GM12878 (cell line): ENCODE data around the gene TOLLIP. TPM values are rescaled to one million over a fixed set of nuclear protein-coding genes. Genes with fewer than 3 reads are reported as not detected.

Experiments
- ATAC-seq: fragments of 200-7000 bp; cut with Tn5 transposase; 3 replicates; pipeline ENCODE4 v1.9.1; 2020; ENCODE audit warnings: mild to moderate bottlenecking, moderate library complexity
- BruUV-seq: library from RNA; stranded (reverse); fragments of 400-500 nt; replicated peaks from 2 replicates; lab custom pipeline; 2021; lab: Mats Ljungman, UMichigan
- CTCF ChIA-PET: fragments of 300-600 bp; sonication (Branson Sonifier 250); formaldehyde crosslinking; extraction: SDS; loops from one replicate; lab custom pipeline; 2021; ENCODE audit warnings: inconsistent platforms; lab: Yijun Ruan, JAX
- POLR2A ChIA-PET: fragments of 350-600 bp; formaldehyde crosslinking; extraction: SDS; loops from one replicate; lab custom pipeline; 2021; ENCODE audit warnings: inconsistent platforms; lab: Charles Lee
- RAD21 ChIA-PET: fragments of 300-600 bp; sonication (Branson Sonifier 250); formaldehyde crosslinking; loops from one replicate; lab custom pipeline; 2023; ENCODE audit warnings: antibody characterized with exemption; ENCODE audit not compliant: unreplicated experiment; lab: Charles Lee
- SMC1A ChIA-PET: fragments of 300-600 bp; sonication (Branson Sonifier 250); formaldehyde crosslinking; loops from one replicate; lab custom pipeline; 2023; ENCODE audit not compliant: unreplicated experiment, uncharacterized antibody; lab: Charles Lee
- DNase-seq: peaks from one replicate; pipeline ENCODE4 v3.0.0-alpha.2; 2011; ENCODE audit warnings: low read depth, low spot score
- FAIRE-seq: peaks from 3 replicates; lab custom pipeline; 2011; peaks lifted over from hg19 to GRCh38; lab: Jason Lieb, UNC
- H2AFZ ChIP-seq: 2 replicates; pipeline ENCODE4 v1.6.0; 2011; ENCODE audit warnings: low read depth, low read length, control low read depth; ENCODE audit not compliant: control insufficient read depth
- H3K27ac ChIP-seq: 2 replicates; pipeline ENCODE4 v1.5.1; 2011; ENCODE audit warnings: control low read depth; ENCODE audit not compliant: control insufficient read depth, insufficient read depth
- H3K27me3 ChIP-seq, 2 experiments: replicated peaks in 1 of 2; 2 replicates each; pipeline versions ENCODE4 v1.6.0 to v1.6.1; 2011; ENCODE audit warnings: low read length in 1 of 2; ENCODE audit not compliant: control insufficient read depth in 2 of 2, insufficient read depth in 2 of 2
- H3K36me3 ChIP-seq, 2 experiments: 2 replicates each; pipeline ENCODE4 v1.5.1; 2011; ENCODE audit warnings: low read length in 1 of 2; ENCODE audit not compliant: control insufficient read depth in 2 of 2, insufficient read depth in 2 of 2
- H3K4me1 ChIP-seq: 2 replicates; pipeline ENCODE4 v1.6.1; 2011; ENCODE audit warnings: mild to moderate bottlenecking, low read length, moderate library complexity, mixed read lengths; ENCODE audit not compliant: control insufficient read depth, insufficient read depth
- H3K4me2 ChIP-seq: 2 replicates; pipeline ENCODE4 v1.6.0; 2011; ENCODE audit warnings: control low read depth; ENCODE audit not compliant: control insufficient read depth, insufficient read depth
- H3K4me3 ChIP-seq: fragments of 200-600 bp; sonication (generic); 2 replicates; pipeline ENCODE4 v1.5.1; 2016
- H3K79me2 ChIP-seq: 2 replicates; pipeline ENCODE4 v1.6.0; 2011; ENCODE audit warnings: low read length; ENCODE audit not compliant: control insufficient read depth, insufficient read depth
- H3K9ac ChIP-seq: 2 replicates; pipeline ENCODE4 v1.8.0; 2011; ENCODE audit warnings: low read length, control low read depth, mixed read lengths; ENCODE audit not compliant: control insufficient read depth, insufficient read depth
- H3K9me3 ChIP-seq: replicated peaks from 3 replicates; pipeline ENCODE4 v1.5.1; 2011; ENCODE audit warnings: mild to moderate bottlenecking, low read length; ENCODE audit not compliant: control insufficient read depth, insufficient read depth
- H4K20me1 ChIP-seq: 2 replicates; pipeline ENCODE4 v1.6.0; 2011; ENCODE audit not compliant: control insufficient read depth, insufficient read depth
- ATF2 ChIP-seq: IDR thresholded peaks from 2 replicates; pipeline ENCODE4 v1.6.1; 2012; ENCODE audit warnings: low read length, inconsistent platforms
- ATF3 ChIP-seq: IDR thresholded peaks from 2 replicates; pipeline ENCODE4 v1.6.1; 2011; ENCODE audit warnings: low read depth, mild to moderate bottlenecking, low read length, moderate library complexity, borderline replicate concordance; ENCODE audit errors: extremely low read depth
- HCFC1 ChIP-seq: fragments of 150-350 bp; IDR thresholded peaks from 2 replicates; pipeline ENCODE4 v1.6.1; 2014; ENCODE audit warnings: low read length
- LARP7 ChIP-seq: fragments of 450-650 bp; IDR thresholded peaks from 2 replicates; pipeline ENCODE4 v1.6.1; 2017; ENCODE audit warnings: mild to moderate bottlenecking
- MTA3 ChIP-seq: IDR thresholded peaks from 2 replicates; pipeline ENCODE4 v1.6.1; 2012; ENCODE audit warnings: low read length, inconsistent platforms, borderline replicate concordance
- MYB ChIP-seq: fragments of 150-350 bp; IDR thresholded peaks from 2 replicates; pipeline ENCODE4 v1.6.1; 2014; ENCODE audit warnings: mild to moderate bottlenecking, low read depth, low read length, borderline replicate concordance
- NR2C2 ChIP-seq: IDR thresholded peaks from 2 replicates; pipeline ENCODE4 v1.6.1; 2011; ENCODE audit warnings: borderline replicate concordance, low read depth; ENCODE audit not compliant: control insufficient read depth, insufficient read length
- NR2F1 ChIP-seq: fragments of 450-650 bp; conservative IDR thresholded peaks from 2 replicates; pipeline ENCODE4 v1.6.1; 2017; ENCODE audit warnings: mild to moderate bottlenecking
- POLR2A ChIP-seq: IDR thresholded peaks from 2 replicates; pipeline ENCODE4 v1.6.1; 2011; ENCODE audit warnings: low read depth, mild to moderate bottlenecking, low read length
- RAD21 ChIP-seq: IDR thresholded peaks from 2 replicates; pipeline ENCODE4 v1.6.1; 2011; ENCODE audit warnings: mild to moderate bottlenecking, low read depth, low read length, moderate library complexity; ENCODE audit not compliant: insufficient read depth
- SUZ12 ChIP-seq: fragments of 200-600 bp; sonication (generic); IDR thresholded peaks from one replicate; pipeline ENCODE4 v1.6.1; 2018; ENCODE audit warnings: antibody characterized with exemption, mild to moderate bottlenecking; ENCODE audit not compliant: unreplicated experiment
- TAF1 ChIP-seq: IDR thresholded peaks from 2 replicates; pipeline ENCODE4 v1.6.1; 2011; ENCODE audit warnings: mild to moderate bottlenecking, low read depth, low read length, borderline replicate concordance
- ZNF24 ChIP-seq: fragments of 450-650 bp; IDR thresholded peaks from 2 replicates; pipeline ENCODE4 v1.6.1; 2017; ENCODE audit warnings: antibody characterized with exemption, mild to moderate bottlenecking
- ZZZ3 ChIP-seq: IDR thresholded peaks from 2 replicates; pipeline ENCODE4 v1.6.1; 2011; ENCODE audit warnings: low read depth; ENCODE audit not compliant: control insufficient read depth, insufficient read length
- WGBS: methylation state at CpG from one replicate; pipeline ENCODE4 v1.1.6; 2016; ENCODE audit warnings: low lambda C conversion rate; ENCODE audit not compliant: insufficient replicate concordance, insufficient coverage; ENCODE audit errors: missing lambda C conversion rate; 5-methylcytosine and 5-hydroxymethylcytosine counted together
- in situ Hi-C: fragments of 300-500 bp; cut with MboI; formaldehyde crosslinking; loops from 9 replicates; pipeline ENCODE4 v1.14.3; 2018; ENCODE audit warnings: mixed read lengths
- intact Hi-C: fragments of 100-400 bp; cut with micrococcal nuclease; formaldehyde crosslinking; loops from one replicate; pipeline ENCODE4 v1.14.2; 2022; ENCODE audit not compliant: unreplicated experiment
- polyA plus RNA-seq, 11 experiments: library from polyadenylated mRNA; depleted of rRNA in 4 of 11; unstranded in 6 of 11; stranded (reverse) in 5 of 11; fragments of >200 nt; fragmentation: Nextera tagmentation in 4 of 11; fragmentation: Illumina TruSeq in 1 of 11; extraction: Ambion mirVana in 4 of 11; extraction: Trizol in 1 of 11; gene quantifications; 1 replicate in 1 of 11; 2 replicates in 10 of 11; pipeline versions ENCODE4 v1.2.1 to v1.2.3, GENCODE V29; 2011 to 2016; ENCODE audit warnings: inconsistent platforms in 2 of 11, missing spikeins in 2 of 11, low read depth in 1 of 11
- total RNA-seq, 4 experiments: library from RNA; depleted of rRNA in 3 of 4; stranded (reverse); fragments of >200 nt in 3 of 4; fragmentation: Illumina TruSeq in 1 of 4; extraction: Trizol in 1 of 4; gene quantifications; 2 replicates each; pipeline versions ENCODE4 v1.2.1 to v1.2.3, GENCODE V29; 2013 to 2021

TOLLIP gene
- total and polyA plus RNA-seq, 10 of the 15 experiments (the other 5 are each of a cell fraction or from before 2014, with no cell fraction given): 0.47 to 39.5 (median 21.6) TPM

GRCh38 chr11:1349327-1350041 lies 40.1 kb upstream of the TOLLIP start:
- no peak for TF ChIP-seq LARP7
- no peak for TF ChIP-seq HCFC1
- TF ChIP-seq ATF3: no peak
- no peak for TF ChIP-seq NR2F1
- TF ChIP-seq RAD21: no peak
- TF ChIP-seq ZZZ3: no peak
- TF ChIP-seq SUZ12: no peak
- TF ChIP-seq ATF2: no peak
- TF ChIP-seq POLR2A: no peak
- TF ChIP-seq NR2C2: no peak
- TF ChIP-seq ZNF24: no peak
- TF ChIP-seq MYB: no peak
- TF ChIP-seq MTA3: no peak
- no peak for TF ChIP-seq TAF1
- DNase-seq (no peak), FAIRE-seq (no peak), ATAC-seq (no peak)
- POLR2A ChIA-PET: no interaction called here
- intact Hi-C loops: no loop called here
- Histone ChIP-seq H3K36me3 (no peaks in the 10 kb centered on the region), H2AFZ (no peak overlapping the region), H3K4me2 (no peak overlapping the region), H3K27ac (no peak overlapping the region), H3K27me3 (no peaks in the 10 kb centered on the region), H3K9me3 (no peaks in the 10 kb centered on the region), H3K4me3 (no peak overlapping the region), H4K20me1 (no peaks in the 10 kb centered on the region), H3K4me1 (no peaks in the 10 kb centered on the region), H3K79me2 (no peaks in the 10 kb centered on the region), H3K9ac (no peak overlapping the region)
- SMC1A ChIA-PET: no interaction called here
- BruUV-seq: no TSS peak
- 56% methylated on average over 25 of the region's 29 CpGs for whole genome bisulfite sequencing
- CTCF ChIA-PET: no interaction called here
- RAD21 ChIA-PET: no interaction called here
- in situ Hi-C loops: no loop called here
